ENCODE results near the gene FANCI.
"Not testable (repeated sequence)": the region's sequence is repeated elsewhere in the genome, so short reads cannot be mapped to it uniquely, and the experiment has no call there.

Gene FANCI

DNA sequence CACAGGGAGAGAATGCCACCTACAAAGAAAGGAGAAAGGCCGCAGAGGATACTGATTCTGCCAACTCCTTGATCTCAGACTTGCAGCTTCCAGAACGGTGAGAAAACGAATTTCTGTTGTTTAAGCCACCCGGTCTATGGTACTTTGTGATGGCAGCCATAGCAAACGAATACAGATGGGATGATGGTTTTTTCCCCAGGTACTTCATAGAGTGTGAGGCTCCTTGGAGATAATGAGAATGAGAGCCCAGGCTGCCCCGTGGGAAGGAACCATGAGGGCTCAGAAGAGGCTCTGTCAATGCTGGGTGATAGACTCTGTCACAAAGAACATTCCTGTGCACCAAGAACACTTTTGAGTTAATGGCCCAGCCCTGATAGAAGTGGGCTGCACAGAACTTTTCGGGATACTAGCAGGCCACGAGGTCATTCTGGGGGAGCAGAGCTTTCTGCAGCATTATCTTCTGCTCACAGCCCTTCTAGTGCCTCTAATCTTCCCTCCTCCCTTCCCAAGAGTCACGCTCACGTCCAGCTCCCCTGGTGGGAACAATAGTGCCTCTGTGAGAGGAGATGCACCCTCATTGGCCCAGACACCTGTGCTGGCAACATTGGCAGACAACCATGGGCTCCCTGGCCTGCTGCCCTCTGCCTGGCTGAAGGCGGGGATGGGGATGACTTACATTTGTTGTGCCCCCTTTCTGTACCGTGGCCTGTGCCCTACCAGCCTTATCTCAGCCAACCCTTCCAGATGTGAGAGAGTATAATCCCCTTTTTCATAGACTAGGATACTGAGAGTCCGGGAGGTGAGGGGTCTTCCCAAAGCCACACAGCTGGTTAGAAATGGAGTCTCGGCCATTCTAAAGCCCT, 17.2 kb upstream of the FANCI start:
- DNase-seq: no peak

DNA sequence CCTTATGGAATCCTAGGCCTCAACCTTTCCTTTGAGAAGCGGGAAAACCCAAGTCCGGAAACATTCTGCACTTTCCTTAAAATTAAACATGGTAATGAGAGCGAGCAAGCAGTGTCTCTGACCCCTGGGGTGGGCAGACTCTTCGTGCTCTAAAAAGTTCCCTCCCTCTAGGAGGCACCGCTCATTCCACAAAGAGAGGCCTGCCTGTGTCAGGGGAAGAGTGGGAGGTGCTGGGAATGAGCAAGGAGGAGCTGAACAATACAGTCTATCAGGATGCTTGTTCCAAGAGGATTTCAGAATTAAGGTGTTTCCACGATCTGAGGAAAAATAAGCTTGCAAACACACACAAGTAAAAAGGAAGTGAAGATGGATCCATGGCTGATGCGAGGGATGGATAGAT, 16.4 kb upstream of the FANCI start:
- DNase-seq: no peak

DNA sequence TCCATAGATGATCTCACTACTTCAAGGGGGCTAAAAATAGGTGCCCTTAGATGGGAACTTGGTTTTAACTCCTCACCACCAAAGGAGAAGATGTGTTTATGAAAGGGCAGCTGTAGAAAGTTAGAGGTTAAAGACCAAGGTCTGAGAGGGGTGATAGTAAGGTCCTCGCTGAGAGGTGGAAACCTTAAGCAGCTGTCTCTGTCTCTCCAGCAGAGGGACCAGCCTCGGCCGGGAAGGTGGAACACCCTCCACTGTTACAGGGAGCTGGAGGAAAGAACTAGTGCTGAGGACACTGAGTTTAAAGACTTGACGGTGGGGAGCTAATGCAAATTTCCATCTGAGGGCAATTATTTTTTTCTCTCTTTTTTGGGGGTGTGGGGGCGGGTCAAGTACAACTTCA, 13.5 kb upstream of the FANCI start:
- no peak for DNase-seq

DNA sequence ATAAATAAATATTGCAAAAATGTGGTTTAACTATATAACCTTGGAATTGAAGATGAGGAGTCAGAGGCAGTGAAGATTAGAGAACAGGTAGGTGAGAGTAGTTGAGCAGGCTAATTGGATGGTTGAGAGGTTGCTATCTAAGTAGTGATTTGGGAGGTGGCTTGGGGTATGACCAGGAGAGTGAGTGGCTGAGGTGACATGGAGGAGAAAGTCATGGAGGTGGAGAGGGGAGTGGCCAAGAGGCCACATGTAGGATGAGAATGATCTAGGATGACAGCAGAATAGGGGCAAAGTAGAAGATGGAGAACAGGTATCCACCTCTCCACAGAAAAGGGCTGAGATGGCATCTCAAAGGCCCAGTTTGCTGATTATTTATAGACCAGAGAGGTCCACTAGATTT, 11.9 kb upstream of the FANCI start:
- no peak for DNase-seq

DNA sequence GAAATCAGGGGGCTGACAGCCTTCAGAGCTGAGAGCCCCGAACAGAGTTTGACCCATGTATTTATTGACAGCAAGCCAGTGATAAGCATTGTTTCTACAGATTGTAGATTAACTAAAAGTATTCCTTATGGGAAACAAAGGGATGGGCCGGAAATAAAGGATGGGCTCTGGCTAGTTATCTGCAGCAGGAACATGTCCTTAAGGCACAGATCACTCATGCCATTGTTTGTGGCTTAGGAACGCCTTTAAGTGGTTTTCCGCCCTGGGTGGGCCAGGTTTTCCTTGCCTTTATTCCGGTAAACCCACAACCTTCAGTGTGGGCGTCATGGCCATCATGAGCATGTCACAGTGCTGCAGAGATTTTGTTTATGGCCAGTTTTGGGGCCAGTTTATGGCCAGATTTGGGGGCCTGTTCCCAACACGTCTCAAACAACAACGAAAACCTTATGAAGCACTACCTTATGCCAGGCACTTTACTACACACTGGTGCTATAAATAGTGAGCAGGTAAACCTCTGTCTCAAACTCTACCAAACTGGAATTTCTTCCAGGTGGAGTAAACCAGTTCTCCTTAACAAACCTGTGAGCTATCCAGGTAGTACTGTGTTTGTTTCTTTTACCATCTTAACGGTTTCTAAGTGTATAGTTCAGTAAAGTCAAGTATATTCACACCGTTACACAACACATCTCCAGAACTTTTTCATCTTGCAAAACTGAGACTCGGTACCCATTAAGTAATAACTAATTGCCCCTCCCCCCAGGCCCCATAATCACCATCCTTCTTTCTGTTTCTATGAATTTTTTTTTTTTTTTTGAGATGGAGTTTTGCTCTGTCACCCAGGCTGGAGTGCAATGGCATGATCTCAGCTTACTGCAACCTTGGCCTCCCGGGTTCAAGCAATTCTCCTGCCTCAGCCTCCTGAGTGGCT, 3.6 kb upstream of the FANCI start:
- DNase-seq: not testable (repeated sequence)

DNA sequence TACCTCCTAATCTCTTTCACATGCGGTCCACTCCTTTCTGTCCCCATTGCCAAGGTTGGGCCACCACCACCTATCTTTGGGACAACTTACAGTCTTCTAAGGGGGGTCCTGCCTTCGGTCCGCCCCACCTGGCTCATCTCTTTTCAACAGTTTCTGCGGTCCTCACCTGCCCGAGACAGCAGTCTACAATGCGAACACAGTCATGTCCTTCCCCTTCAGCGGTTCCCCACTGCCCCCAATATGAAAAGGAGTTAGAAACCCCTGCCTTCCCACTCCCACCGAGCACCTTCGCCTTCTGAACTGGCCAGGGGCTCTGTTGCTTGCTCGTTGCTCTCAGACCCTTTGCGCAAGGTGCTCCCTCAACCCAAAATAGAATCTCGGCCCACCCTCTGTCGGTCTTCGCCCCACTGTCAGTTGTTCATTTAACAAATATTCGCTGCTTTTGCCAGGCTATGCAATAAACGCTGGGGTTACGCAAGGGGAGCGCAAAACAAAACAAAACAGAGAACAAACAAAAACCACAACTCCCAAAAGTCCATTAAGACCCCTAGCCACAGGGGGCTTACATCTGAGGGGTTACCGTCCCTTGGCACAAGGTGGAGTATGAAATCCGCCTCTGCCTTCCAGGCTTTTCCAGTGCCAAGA, 611 bp upstream of the FANCI start:
- no peak for DNase-seq

DNA sequence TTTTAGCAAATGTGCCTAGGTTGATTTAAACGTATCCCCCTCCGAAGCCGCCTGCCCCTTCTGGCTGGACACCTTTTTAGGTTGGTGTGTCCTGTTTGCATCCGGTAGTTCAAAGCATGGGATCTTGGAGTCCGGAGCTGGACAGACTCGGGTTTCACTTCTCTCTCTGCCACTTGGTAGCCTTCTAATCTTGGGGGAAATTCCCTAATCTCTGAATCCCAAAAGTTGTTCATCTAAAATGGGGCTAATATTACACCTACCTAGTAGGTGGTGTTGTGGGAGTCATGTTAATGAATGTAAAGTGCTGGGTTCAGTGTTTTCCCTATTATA, 760 bp downstream of the FANCI start:
- DNase-seq: no peak

DNA sequence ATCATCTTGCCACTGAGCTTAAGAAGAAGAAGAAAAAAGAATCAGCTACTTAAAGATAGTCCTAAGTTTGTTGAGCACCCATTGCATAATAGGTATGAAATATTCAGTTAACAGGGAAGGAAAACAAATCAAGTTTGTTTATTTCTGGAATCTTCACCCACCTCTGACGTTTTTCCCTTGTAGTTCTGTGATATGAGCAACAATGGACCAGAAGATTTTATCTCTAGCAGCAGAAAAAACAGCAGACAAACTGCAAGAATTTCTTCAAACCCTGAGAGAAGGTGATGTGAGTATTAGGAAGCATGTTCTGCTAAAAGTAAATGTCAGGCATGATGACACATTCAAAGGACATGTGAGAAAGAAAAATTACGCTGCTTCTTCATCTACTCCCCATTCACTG, 3.7 kb downstream of the FANCI start:
- DNase-seq: no peak

DNA sequence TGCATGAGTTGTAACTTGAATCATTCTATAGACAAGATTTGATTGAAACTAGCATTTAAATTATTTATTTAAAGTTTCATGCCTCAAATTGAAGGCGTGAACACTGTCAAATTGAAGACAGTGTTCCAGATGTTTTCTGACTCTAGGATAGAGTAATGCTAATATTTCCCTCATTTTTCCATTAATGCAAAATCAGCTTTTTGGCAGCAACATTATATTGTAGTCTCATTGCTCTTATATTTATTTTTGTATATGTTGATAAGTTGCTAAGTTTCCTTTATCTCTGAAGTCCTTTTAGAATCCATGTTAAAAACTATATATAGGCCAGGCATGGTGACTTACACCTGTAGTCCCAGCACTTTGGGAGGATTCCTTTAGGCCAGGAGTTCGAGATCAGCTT, 4.8 kb downstream of the FANCI start:
- DNase-seq: no peak

DNA sequence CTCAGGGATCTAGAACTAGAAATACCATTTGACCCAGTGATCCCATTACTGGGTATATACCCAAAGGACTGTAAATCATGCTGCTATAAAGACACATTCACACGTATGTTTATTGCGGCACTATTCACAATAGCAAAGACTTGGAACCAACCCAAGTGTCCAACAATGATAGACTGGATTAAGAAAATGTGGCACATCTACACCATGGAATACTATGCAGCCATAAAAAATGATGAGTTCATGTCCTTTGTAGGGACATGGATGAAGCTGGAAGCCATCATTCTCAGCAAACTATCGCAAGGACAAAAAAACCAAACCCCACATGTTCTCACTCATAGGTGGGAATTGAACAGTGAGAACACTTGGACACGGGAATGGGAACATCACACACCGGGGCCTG, 6.4 kb downstream of the FANCI start:
- DNase-seq: not testable (repeated sequence)

DNA sequence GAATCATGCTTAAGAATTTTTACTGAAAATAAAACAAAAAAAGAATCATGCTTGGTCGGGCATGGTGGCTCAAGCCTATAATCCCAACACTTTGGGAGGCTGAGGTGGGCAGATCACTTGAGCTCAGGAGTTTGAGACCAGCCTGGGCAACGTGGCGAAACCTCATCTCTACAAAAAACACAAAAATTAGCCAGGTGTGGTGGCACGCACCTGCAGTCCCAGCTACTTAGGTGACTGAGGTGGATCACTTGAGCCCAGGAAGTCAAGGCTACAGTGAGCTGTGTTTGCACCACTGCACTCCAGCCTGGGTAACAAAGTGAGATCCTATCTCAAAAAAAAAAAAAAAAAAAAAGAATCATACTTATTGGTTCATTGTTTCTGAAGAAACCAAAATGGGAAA, 33.5 kb downstream of the FANCI start:
- DNase-seq: not testable (repeated sequence)

DNA sequence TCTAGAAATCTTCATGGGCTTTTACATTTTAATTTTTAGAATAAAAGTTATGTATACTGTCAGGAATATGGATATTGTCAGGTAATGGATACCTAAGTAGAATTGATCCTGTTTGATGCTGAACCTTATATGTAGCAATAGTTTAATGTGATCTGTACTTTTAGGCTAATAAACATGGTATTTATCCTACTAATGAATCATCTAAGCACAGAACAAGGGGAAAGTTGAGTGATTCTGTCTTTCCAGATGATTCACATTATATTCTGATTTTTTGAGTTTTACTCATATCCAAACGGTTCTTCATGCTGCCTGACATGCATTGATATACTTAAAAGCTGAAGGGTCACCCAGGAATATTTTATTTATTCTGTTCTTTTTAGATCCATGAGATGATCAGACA, 34.5 kb downstream of the FANCI start:
- DNase-seq: no peak

DNA sequence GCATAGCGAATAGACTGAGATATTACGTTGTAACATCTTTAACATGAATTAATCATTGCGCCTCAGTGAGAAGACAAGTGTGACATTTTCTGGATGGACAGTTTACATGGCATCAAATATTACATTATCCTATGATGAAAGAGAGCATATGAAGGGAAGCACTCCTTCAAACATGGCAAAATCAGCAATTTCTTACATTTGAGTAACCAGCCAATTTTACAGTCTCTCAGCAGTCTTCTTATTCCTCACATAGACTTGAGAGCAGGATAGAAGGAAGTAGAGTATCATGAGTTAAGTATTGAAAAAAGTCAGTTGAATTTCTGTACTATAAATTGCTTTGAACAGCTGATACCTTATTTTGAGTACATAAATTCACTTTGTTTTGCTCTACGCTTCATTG, 38.9 kb downstream of the FANCI start:
- DNase-seq: no peak

DNA sequence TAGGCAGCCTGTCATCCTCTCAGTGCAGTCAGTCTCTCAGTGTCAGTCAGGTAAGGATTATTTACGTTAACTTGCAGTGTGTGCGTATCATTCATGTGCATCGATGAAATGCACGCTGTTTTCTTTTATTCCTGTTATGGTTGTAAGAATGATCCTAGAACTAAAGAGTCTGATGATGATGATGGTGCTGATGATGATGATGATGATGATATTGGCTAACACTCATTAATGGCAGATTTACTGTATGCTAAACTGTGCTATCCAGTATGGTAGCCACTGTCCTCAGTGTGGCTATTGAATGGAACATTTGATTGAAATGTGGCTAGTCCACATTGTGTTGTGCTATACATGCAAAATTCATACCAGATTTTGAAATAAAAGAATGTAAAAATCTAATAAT, 39.4 kb downstream of the FANCI start:
- DNase-seq: no peak

DNA sequence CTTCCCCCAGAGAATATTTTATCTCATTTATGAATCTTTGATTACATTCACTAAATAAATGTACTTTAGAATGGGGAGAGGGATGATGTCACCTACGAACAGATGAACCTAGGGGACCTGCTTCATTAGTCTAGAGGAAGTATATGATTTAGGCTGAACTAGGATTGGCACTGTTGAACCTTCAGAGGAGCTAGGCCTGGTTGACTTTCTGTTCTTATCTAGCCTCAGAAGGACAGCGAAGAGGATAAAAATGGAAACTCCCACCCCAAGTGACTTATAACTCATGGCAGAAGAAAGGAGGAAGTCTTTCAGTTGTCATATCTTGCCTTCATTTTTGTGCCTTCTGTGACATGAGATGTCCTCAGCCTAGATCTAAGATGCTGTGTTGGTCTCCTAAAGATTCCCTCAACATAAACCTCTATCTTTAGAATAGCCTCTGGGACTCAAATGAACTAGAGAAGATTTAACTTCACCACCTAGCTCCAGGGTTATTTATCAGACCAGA, 48.2 kb downstream of the FANCI start:
- no peak for DNase-seq

DNA sequence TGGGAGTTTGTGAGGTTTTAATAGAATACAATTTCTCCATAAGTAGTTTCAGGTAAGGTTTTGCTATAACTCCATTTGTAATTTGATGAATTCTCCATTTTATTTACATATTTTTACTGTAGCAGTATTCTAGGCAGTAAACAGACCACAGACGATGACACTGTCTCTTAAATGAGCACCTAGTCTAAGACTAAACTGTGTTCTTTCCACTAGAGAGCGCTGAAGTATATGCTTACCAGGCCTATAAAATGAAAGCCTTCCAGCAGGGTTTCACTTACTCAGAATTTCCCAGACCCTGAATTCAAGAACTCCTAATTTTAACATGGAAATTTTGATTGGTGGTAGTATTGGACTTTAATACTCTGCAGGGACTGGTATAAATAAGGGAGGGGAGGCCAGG, 49.2 kb downstream of the FANCI start:
- no peak for DNase-seq

DNA sequence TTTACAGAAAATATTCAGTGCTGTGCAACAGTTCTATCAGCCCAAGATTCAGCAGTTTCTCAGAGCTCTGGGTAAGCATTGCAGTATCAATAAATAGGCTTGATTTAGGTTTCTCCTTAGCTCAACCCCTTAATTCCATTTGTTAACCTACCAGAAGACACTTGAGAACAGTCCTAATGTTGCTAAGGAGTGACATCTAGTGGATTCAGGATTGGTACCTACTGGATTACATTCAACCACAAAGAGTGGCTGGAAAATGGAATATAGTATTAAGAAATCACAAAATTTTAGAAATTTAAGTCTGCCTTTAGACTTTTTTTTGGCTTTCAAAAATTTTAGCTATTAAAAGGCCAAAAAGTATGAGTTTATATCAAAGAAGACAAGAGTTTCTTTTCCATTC, 56.1 kb downstream of the FANCI start:
- no peak for DNase-seq

DNA sequence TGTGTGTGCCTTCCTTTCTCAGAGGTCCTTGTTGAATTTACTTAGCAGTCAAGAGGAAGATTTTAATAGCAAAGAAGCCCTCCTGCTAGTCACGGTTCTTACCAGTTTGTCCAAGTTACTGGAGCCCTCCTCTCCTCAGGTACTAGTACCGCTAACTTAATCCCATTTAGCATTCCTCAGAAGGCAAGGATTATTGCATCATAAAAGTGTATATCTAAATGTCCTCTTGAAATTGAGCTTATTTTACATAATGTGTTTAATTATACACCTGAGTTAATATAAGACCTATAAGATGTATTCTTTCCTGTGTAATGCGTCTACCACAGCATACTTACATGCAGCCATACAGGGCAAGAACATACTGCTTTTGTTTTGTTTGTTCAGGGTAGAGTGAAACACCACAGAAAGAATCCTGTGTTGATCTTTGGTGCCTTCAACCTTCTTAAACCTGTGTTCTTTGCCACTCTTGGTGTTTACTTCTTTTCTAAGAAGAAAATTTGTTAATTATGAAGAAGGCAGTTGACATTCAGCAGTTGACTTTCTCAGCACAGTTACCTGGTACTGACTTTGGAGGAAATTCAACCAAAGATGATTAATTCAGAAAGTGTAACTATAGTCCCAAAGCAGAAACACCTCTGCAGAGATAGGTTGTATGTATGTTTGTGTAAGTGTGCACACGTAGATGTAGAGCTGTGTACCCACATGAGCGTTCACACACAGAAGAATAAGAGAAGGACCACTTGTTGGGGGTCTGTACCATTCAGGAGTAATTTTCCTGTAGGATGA, 57.7 kb downstream of the FANCI start:
- DNase-seq: no peak

DNA sequence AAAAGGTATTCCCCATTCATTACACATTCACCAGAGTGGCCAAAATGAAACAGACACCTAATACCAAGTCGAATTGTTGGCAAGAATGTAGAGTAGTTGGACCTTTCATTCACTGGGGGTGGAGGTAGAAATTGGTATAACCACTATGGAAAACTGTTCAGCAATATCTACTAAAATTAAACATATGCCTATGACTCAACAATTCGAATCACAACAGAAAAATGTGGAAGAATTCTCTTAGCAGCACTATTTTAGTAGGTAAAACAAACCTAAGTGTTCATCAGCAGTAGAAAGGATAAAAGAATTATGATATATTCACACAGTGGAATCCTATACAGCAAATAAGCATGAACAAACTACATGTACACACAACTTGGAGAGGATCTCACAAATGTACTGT, 60.2 kb downstream of the FANCI start:
- DNase-seq: no peak

DNA sequence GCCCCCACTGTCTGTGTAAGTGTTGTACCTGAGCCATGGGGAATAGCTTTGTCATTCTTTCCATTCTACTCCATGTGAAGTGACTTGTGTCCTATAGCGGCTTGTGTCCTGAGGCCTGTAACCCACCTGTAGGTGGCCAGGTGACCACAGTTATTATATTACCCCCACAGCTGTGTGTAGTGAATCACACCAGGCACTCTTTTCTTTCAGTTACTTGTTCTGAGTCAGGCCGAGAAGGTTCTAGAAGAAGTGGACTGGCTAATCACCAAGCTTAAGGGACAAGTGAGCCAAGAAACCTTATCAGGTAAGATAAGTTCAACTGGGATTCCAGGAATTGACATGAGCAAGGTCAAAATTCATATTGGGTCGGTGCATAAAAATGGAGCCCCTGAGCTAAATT, 61.6 kb downstream of the FANCI start:
- DNase-seq: no peak

DNA sequence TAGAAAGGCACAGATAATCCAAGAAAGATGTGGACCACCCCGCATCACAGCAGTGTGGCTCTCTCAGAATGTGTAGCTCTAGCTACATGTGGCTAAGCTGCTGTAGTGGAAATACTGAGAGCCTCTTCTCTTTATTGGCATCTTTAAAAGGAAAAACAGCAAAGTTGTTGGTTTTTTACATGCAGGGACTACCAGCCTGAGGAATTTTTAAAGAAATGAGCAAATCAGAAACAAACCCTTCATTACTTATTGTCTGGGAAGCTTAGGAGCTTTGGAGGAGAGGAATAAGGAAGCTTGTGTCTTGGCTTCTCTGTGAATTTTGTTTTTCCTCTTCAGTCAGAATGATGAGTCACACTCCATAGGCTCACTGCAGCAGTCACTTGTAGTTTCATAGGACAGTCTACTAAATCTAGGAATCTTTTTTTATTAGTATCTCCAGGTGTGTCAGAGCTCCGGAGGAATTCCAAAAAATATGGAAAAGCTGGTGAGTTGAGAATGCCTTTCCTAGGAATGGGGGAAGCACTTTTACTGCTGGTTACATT, 63.3 kb downstream of the FANCI start:
- DNase-seq: no peak

DNA sequence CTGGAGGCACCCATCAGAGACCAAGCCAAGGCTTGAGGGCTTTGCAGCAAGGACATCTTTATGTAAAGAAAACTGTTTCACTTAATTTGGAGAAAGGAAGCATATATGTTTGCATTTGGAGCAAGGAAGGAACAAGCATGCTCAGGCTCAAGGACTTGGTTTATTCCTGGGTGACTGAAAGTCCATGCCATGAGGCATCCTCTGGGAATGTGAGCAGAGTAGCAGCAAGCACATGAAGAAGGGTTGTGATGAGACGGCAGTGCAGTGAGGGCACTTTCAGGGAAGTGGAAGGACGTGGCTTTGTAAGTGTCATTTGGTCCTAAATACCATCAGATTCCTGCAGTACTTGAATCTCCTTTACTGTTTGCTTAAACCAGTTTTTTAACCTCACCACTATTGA, 64.0 kb downstream of the FANCI start:
- no peak for DNase-seq
